Stimulated activated CD4-positive, alpha-beta T cell treated with anti-CD3 and anti-CD28 coated beads, Interleukin-1b, Interleukin-23, amount 100 ng/mL, for 48 hours (primary cell): ENCODE results near the gene RNF220.

Experiments
- DNase-seq: peaks from one replicate; pipeline ENCODE4 v3.0.0-alpha.2; 2020

Gene RNF220

DNA sequence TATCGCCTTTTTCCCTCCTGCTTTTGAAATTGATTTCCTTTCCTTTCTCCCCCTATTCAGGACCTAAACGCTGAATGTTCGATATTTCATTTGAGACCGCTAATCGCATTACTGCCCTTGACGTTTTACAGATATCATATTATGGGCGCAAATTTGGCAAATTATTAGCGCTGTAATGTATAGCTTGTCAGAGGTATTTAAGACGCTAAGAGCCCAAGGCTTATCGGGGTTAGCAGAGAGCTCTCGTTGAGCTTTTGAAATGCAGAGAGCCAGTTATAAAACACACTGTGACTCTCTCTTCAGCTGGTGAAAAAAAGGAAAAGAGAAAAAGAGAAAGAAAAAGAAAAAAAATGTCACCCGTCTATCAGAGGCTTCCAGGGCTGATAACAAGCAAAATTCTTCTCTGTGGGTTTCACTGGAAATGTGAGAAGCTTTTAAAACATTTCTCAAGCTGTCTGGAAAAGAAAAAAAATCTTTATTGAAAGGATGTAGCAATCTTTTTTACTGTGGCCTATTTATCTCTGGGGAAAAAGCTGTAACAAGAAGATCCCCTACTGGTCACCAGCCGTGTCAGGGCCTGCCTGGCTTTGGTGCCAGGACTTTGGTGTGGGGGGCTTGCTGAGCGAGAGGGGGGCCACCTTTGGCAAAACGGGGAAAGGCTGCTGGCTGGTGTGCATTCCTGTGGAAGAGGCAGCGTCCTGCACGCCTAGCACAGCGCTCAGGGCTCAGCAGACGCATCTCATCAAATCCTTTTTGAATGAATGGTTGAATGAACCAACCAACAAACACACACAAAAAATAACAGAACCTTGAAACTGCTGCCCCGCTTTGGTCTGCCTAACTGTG lies 119.8 kb downstream of the RNF220 start:
- DNase-seq: no peak

DNA sequence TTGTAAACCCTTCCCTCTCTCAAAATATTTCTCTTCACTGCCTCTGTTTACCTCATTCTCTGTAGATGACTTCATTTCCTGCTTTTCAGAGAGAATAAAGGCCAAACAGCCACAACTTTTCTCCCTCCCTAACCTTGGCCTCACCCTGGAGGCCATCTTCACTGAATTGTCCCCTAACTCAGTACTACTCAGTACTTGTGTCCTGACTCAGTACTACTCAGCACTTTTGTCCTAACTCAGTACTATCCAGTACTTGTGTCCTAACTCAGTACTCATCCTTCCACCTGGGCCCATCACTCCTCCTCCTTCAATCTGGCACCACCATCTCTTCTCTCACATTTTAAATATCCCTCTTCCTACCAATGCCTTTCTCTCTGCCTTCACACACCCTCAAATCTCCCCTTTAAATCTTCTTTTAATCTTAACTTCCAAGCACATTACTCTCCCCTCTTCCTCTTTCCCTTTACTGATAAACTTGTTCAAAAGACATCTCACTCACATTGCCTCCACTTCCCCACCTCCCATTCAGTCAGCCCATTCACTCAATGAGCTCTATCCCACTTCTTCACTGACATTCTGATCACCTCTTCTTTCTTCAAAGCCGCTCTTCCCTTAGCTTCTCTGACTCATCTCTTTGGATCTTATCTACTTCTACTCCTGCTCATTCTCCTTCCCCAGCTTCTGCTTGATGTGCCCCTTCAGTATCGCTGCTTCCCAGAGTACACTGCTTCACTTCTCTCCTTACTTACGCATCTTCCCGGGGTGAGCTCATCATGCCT lies 121.4 kb downstream of the RNF220 start:
- DNase-seq: no peak

- no peak for DNase-seq
Measured at GRCh38 chr1:44531785-44532566, 126.9 kb downstream of the RNF220 start.

GRCh38 chr1:44532567-44532944 lies 127.5 kb downstream of the RNF220 start:
- no peak for DNase-seq

DNA sequence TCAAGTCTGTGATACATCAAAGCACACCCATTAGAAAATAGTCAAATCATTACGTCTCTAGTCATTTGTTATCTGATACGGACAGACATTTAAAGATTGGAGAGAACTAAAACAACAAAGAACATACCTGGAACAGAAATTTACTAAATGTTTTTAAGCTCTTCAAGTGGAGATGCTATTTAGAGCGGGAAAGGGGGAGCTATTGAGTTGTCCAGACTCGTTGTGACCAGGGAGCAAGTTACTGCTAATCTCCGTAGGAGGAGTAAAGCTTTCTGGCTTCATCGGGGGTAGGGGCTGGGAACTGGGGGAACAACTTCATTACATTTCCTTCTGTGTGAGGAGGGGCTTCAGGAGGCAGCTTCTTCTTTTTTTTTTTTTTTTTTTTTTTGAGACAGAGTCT lies 129.7 kb downstream of the RNF220 start:
- no peak for DNase-seq

- DNase-seq: no peak
Measured at GRCh38 chr1:44536357-44537209, 131.5 kb downstream of the RNF220 start.

DNA sequence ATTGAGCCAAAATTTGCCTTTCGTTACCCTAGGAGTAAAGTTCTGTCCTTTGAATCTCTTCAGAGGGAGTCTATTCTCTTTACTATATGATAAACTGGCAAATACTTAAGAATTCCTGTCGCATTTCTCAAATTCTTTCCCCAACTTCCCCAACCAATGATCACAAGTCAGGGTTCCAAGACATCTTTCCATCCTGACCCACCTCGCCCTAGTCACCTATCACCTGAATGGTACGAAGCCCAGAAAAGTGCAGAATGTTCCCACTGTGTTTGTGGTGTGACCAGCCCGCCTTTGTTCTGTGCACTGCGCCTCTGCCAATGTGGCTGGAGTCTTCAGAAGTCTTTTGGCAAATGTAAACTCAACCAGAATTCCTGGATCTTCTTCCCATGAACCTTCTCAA lies 132.5 kb downstream of the RNF220 start:
- DNase-seq: no peak

DNA sequence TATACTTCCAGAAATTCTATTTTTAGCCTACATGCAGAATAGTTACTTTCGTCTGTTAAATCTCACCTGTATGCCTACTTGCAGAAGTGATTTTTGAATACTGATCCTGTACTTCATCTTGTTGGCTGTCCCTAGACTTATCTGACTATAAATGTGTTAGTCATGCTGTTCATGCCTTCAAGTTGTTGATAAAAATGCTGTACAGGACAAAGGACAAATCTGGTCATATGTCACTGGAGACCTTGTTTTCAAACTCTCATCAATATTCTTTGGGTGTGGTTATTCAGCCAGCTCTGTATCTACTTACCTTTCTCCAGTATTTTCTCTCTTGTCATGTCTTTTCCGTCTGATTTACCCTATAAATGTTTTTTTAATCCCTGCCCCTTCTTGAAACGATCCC lies 132.9 kb downstream of the RNF220 start:
- DNase-seq: no peak

DNA sequence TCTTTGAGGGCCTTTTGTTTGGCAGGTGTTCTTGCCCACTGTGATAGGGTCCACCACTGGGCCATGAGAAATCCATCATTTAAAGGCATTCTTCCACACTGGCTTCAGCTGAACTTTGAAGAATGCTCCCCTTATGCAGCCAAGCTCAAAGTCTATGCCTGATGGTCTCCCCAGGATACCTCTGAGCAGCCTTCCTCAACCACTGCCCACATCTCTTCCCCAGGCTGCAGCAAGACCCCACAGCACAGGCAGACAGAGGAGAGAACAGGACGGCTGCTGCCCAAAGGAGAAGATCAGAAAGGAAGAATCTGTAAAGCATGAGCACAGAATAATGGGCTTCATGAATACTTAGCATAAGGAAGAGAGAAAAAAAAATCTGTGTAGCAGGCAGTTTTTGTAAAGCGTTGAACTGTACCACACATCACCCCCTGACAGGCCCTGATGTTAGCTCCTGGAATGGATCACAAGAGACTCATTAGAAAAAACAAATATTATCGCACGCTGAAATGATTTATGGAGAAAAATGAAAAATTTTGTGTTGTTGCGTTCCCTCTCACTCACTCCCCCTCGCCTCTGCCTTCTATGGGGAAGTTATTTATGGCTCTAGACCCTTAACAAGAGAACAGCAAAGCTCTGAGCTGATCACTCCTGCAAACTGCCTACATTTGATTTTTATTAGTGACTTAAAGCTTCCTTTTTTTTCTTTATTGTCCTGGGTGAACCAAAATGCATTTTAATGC lies 135.1 kb downstream of the RNF220 start:
- no peak for DNase-seq

GRCh38 chr1:44542420-44543063 lies 137.5 kb downstream of the RNF220 start:
- DNase-seq: no peak

GRCh38 chr1:44543064-44543744 lies 138.1 kb downstream of the RNF220 start:
- DNase-seq: no peak

DNA sequence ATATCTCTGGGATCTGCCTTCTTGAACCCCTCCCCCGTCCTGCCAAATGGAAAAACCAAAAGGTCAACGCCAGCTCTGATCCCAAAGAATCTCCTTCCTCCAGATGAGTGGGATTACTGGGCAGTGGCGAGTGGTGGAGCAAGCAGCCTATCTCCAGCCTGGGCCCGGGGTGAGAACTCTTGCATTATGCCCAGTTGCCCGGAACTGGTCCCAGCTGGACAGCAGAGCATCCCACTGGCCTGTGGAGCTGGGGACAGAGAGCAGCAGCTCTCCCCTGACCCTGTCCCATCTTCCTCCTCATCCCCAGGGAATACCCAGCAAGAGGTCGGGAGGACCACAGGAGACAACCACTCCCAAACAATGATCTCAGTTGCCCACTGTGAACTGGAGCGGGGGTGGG lies 138.7 kb downstream of the RNF220 start:
- no peak for DNase-seq

DNA sequence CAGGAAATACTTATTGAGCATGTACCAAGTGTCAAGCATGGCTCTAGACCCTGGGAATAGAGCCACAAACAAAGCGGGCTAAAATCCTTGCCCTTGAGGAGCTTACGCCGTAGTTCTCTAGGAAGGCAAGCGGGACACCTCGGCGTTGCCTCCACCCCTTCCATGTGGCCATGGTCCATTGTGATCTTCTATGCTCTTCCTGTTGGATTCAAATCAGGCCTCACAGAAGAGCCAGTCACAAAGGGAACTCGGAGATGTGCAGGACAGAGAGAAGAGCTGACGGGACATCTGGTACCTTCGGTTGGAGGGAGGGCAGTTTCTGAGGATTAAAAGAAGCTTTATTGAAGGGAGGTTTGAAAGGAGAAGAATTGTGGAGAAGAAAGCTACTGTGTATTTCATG lies 139.9 kb downstream of the RNF220 start:
- DNase-seq: no peak

DNA sequence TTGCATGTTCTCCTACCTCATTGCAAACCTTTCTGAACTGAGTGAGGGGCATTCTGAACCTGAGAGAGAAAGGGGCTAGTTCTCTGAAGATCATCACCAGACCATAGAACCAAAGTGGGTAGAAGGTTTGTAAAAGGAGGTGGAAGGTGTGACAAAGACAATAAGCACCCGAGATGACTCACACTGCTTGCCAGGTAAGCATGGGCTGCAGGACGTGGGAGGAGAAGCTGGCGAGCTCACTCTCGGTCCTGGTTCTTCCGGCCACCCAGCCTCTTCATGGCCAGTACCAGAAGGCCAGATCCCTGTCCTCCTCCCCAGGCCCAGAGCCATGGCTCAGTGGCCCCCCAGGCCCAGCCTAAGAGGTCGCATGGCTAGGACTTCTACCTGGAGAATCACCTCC lies 140.9 kb downstream of the RNF220 start:
- no peak for DNase-seq

- DNase-seq: no peak
Measured at GRCh38 chr1:44546403-44547053, 141.5 kb downstream of the RNF220 start.

- DNase-seq: no peak
Measured at GRCh38 chr1:44547361-44547760, 142.3 kb downstream of the RNF220 start.

- no peak for DNase-seq
Measured at GRCh38 chr1:44547837-44548236, 142.8 kb downstream of the RNF220 start.

DNA sequence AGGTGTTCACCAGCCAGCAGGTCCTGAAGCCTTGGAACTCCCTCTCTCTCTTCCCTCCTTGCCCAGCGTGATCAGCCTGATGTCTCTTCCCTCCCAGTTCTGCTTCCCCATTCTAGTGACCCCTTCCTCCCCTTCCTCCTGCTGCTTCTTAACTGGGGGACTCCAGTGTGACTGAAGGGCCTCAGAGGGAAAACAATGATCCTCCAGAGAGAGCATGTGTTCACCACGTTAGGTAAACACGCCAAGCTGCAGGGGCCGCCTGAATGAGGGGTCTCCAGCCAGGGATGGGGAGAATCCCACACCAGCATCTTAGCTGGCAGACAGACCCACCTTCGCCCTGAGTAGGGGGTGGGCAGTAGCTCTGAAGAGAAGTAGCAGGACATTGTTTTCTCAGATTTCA lies 144.5 kb downstream of the RNF220 start:
- DNase-seq: no peak

DNA sequence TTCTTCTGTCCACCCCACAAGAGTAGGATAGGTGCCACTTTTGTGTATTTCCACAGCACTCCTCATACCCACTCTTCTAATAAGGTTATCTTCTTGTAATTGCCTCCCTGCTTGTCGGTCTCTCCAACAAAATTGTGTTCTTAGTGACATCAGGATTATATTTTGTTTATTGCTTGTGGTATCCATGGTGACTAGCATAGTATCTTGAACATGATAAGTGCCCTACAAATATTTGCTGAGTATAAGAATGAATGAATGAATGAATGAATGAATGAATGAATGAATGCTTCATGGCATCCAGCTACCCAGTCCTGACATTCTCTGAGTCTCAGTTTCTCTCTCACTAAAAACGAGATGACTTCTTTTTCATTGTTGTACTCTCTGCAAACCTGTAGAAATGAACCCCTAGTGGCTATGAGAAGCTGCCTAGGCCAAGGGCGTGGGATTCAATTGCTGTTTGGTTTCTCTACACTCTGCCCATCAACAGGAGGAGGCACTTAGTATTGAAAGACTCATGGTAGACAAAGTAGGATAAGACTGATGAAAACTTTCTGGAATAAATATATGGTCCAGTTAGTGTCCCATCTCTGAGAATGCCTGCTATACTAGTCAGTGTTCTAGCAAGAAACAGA lies 148.2 kb downstream of the RNF220 start:
- no peak for DNase-seq

DNA sequence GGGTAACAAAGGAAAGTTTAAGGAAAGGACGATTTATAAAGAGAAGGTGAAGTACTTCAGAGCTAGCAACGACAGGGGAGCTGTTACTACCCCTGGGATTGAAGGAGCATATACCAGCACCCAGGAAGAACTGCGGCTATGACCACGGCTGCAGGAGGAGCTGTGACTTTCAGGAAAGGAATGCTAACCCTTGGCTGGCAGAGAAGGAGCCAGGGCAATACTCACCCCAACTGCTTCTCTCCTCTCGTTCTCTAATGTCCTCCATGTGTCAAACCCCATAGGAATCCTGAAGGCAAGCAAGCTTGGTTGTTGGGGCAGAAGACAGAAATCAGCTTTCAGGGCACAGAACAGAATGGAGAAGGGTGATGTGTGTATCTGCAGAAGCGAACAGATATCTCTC lies 148.7 kb downstream of the RNF220 start:
- no peak for DNase-seq
